ENCODE measurements around the gene CDKN2C.

The CDKN2C gene

GRCh38 chr1:50977575-50978143, 7.6 kb downstream of the CDKN2C start (continued):
- TF ChIP-seq ZNF280C (tag by site-specific recombination; IDR thresholded peaks at IDR 0.05) (no peak), KLF7 (tag by site-specific recombination; IDR thresholded peaks at IDR 0.05; ENCODE audit: borderline replicate concordance) (no peak), SALL2 (tag by site-specific recombination; IDR thresholded peaks at IDR 0.05; ENCODE audit: borderline replicate concordance) (no peak), ZNF707 (tag by site-specific recombination; IDR thresholded peaks at IDR 0.05) (no peak), ZNF513 (tag by site-specific recombination; IDR thresholded peaks at IDR 0.05) (no peak), ZNF785 (tag by site-specific recombination; IDR thresholded peaks at IDR 0.05) (no peak), KLF1 (tag by site-specific recombination; IDR thresholded peaks at IDR 0.05) (no peak), BCL11A (tag by site-specific recombination; IDR thresholded peaks at IDR 0.05; ENCODE audit: low read depth) (no peak), ZBTB48 (tag by site-specific recombination; IDR thresholded peaks at IDR 0.05) (no peak), ZNF146 (tag by site-specific recombination; IDR thresholded peaks at IDR 0.05) (0 out of 2 replicates have a peak, but pooled peaks have one; percentile 2), OSR2 (tag by site-specific recombination; IDR thresholded peaks at IDR 0.05) (no peak), ZEB2 (tag by site-specific recombination; IDR thresholded peaks at IDR 0.05) (no peak), ZNF658 (tag by site-specific recombination; IDR thresholded peaks at IDR 0.05) (no peak), HIC1 (tag by site-specific recombination; IDR thresholded peaks at IDR 0.05) (peak; percentile 12; the same call in 1 of the 2 replicates), PBX3 (CRISPR knock-in tag; IDR thresholded peaks at IDR 0.05) (no peak), ZNF747 (tag by site-specific recombination; IDR thresholded peaks at IDR 0.05) (no peak), ZNF121 (tag by site-specific recombination; IDR thresholded peaks at IDR 0.05) (no peak), PRDM1 (tag by site-specific recombination; IDR thresholded peaks at IDR 0.05) (no peak), ZNF362 (tag by site-specific recombination; IDR thresholded peaks at IDR 0.05) (no peak), ZBTB49 (tag by site-specific recombination; IDR thresholded peaks at IDR 0.05; ENCODE audit: low read depth) (no peak), ZNF639 (tag by site-specific recombination; IDR thresholded peaks at IDR 0.05) (no peak), ZNF211 (tag by site-specific recombination; IDR thresholded peaks at IDR 0.05; ENCODE audit: low read depth) (no peak), ZNF302 (tag by site-specific recombination; IDR thresholded peaks at IDR 0.05; ENCODE audit: low read depth) (no peak), ZBTB11 (tag by site-specific recombination; conservative IDR thresholded peaks at IDR 0.05; ENCODE audit: low read depth) (0 out of 2 replicates have a peak, but pooled peaks have one; percentile 14)

All from HEK293 (cell line).